Natural killer cell treated with Interleukin-12 subunit alpha and Interleukin-12 subunit beta and Interleukin-15 and Interleukin-18, amount 100 ng/mL, for 72 hours (primary cell): ENCODE results near the gene NLRP4. TPM values are rescaled to one million over a fixed set of nuclear protein-coding genes. Genes with fewer than 3 reads are reported as not detected.

ENCODE experiments used
- ATAC-seq, 2 donors: fragments of 150-1000 bp; cut with Tn5 transposase in 1 of 2; sonication (Bioruptor Pico), chemical (Tn5 transposase) in 1 of 2; 2 replicates each; pipeline ENCODE4 v1.10.0; 2021
- DNase-seq: peaks from one replicate; pipeline ENCODE4 v3.0.0; 2022; ENCODE audit warnings: low spot score
- H3K27ac Mint-ChIP-seq, 2 donors: 1 replicate in 1 of 2; 2 replicates in 1 of 2; pipeline ENCODE4 v1.8.0; 2022; ENCODE audit warnings: mixed read lengths in 2 of 2, mild to moderate bottlenecking in 1 of 2, moderate library complexity in 1 of 2
- H3K27me3 Mint-ChIP-seq, 2 donors: 1 replicate in 1 of 2; 2 replicates in 1 of 2; pipeline ENCODE4 v1.8.0; 2022; ENCODE audit warnings: mixed read lengths in 2 of 2
- H3K36me3 Mint-ChIP-seq: one replicate; pipeline ENCODE4 v1.8.0; 2022; ENCODE audit warnings: mixed read lengths
- H3K4me1 Mint-ChIP-seq, 2 donors: 1 replicate in 1 of 2; 2 replicates in 1 of 2; pipeline ENCODE4 v1.8.0; 2022; ENCODE audit warnings: low read depth in 2 of 2, mixed read lengths in 2 of 2, mild to moderate bottlenecking in 1 of 2
- H3K4me3 Mint-ChIP-seq: one replicate; pipeline ENCODE4 v1.8.0; 2022; ENCODE audit warnings: mixed read lengths
- H3K9me3 Mint-ChIP-seq: 2 replicates; pipeline ENCODE4 v1.8.0; 2022; ENCODE audit warnings: mixed read lengths
- total RNA-seq, 2 donors: library from RNA; stranded (reverse); gene quantifications; one replicate each; pipeline ENCODE4 v1.2.3, GENCODE V29; 2022

The NLRP4 gene
- total RNA-seq, 2 donors from 2014 or later = not detected

DNA sequence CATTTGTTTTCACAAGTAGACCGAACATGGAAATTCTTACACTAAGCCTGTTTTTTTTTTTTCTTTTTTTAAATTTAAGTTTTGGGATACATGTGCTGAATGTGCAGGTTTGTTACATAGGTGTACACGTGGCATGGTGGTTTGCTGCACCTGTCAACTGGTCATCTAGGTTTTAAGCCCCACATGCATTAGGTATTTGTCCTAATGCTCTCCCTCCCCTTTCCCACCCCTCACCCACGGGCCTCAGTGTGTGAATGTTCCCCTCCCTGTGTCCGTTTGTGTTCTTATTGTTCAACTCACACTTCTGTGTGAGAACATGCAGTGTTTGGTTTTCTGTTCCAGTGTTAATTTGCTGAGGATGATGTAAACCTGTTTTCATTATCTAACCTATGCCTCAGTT, 2.6 kb downstream of the NLRP4 start:
- Mint-ChIP-seq H3K36me3 (peaks cover 4% of the 10 kb centered on the region), H3K27me3 (no peaks in the 10 kb centered on the region), H3K9me3 (peaks cover 7% of the 10 kb centered on the region), H3K4me3 (no peak overlapping the region), H3K4me1 (no peaks in the 10 kb centered on the region), H3K27ac (no peak overlapping the region)
- ATAC-seq = no peak
- no peak for DNase-seq

DNA sequence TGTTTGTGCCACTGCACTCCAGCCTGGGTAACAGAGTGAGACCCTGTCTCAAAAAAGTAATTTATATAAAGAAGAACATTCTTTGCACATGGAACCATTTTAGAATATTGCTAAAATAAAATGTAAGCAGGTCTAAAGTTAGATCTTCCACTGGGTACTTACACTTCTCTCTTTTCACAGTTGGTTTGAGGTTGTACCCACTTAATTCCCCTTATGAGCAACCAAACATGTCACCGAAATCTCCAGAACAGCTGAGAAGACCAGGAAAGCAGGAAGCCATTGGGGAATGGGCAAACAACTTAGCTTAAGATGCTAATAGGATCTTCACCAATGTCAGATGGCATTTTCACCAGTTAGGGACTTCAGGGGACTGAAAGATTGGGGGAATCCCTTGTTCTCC, 18.8 kb downstream of the NLRP4 start:
- no peak for ATAC-seq
- H3K27me3 Mint-ChIP-seq = no peaks in the 10 kb centered on the region
- no peak for DNase-seq
- H3K27ac Mint-ChIP-seq = no peak overlapping the region
- peaks cover 6% of the 10 kb centered on the region for H3K36me3 Mint-ChIP-seq
- peaks cover 12% of the 10 kb centered on the region for H3K9me3 Mint-ChIP-seq
- H3K4me3 Mint-ChIP-seq = no peak overlapping the region
- no peaks in the 10 kb centered on the region for H3K4me1 Mint-ChIP-seq

DNA sequence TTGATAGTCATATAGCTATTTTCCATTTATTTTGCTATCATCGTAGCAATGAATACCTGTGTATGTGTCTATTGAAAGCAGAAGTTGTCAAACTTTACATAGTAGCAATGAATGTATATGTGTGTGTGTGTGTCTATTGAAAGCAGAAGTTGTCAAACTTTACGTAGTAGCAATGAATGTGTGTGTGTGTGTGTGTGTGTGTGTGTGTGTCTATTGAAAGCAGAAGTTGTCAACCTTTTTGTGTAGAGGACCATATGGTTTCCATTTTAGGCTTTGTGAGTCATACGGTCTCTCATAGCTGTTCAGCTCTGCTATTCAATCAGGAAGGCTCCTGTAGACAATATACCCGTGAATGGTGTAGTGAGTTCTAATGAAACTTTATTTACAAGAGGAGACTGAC, 20.8 kb downstream of the NLRP4 start:
- no peaks in the 10 kb centered on the region for H3K27me3 Mint-ChIP-seq
- peaks cover under 1% of the 10 kb centered on the region for H3K36me3 Mint-ChIP-seq
- no peaks in the 10 kb centered on the region for H3K4me1 Mint-ChIP-seq
- no peak for ATAC-seq
- H3K4me3 Mint-ChIP-seq = no peak overlapping the region
- DNase-seq = no peak
- H3K9me3 Mint-ChIP-seq = peaks cover 7% of the 10 kb centered on the region
- no peak overlapping the region for H3K27ac Mint-ChIP-seq

DNA sequence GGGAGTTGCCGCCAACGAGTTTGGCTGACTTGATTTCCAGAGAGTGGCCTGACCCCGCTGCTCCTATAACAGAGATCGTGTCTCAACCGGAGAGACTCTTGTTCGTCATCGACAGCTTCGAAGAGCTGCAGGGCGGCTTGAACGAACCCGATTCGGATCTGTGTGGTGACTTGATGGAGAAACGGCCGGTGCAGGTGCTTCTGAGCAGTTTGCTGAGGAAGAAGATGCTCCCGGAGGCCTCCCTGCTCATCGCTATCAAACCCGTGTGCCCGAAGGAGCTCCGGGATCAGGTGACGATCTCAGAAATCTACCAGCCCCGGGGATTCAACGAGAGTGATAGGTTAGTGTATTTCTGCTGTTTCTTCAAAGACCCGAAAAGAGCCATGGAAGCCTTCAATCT, 21.6 kb downstream of the NLRP4 start:
- DNase-seq (no peak), ATAC-seq (no peak)
- Mint-ChIP-seq H3K27me3 (no peaks in the 10 kb centered on the region), H3K9me3 (peaks cover 7% of the 10 kb centered on the region), H3K27ac (no peak overlapping the region), H3K4me1 (no peaks in the 10 kb centered on the region), H3K4me3 (no peak overlapping the region), H3K36me3 (no peaks in the 10 kb centered on the region)

DNA sequence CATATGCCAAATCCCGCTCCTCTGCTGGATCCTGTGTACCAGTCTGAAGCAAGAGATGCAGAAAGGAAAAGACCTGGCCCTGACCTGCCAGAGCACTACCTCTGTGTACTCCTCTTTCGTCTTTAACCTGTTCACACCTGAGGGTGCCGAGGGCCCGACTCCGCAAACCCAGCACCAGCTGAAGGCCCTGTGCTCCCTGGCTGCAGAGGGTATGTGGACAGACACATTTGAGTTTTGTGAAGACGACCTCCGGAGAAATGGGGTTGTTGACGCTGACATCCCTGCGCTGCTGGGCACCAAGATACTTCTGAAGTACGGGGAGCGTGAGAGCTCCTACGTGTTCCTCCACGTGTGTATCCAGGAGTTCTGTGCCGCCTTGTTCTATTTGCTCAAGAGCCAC, 22.1 kb downstream of the NLRP4 start:
- ATAC-seq (no peak), DNase-seq (no peak)
- H3K27me3 Mint-ChIP-seq = no peaks in the 10 kb centered on the region
- no peaks in the 10 kb centered on the region for H3K4me1 Mint-ChIP-seq
- no peaks in the 10 kb centered on the region for H3K36me3 Mint-ChIP-seq
- H3K4me3 Mint-ChIP-seq = no peak overlapping the region
- H3K27ac Mint-ChIP-seq = no peak overlapping the region
- H3K9me3 Mint-ChIP-seq = peaks cover 7% of the 10 kb centered on the region

DNA sequence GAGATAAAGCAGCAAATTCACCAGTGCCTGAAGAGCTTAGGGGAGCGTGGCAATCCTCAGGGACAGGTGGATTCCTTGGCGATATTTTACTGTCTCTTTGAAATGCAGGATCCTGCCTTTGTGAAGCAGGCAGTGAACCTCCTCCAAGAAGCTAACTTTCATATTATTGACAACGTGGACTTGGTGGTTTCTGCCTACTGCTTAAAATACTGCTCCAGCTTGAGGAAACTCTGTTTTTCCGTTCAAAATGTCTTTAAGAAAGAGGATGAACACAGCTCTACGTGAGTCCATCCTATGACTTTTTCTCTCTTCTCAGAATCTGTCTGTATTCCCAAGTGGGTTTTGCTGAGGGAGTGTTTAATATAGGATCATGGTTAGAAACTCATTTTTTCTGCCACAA, 22.6 kb downstream of the NLRP4 start:
- H3K27ac Mint-ChIP-seq = no peak overlapping the region
- no peaks in the 10 kb centered on the region for H3K36me3 Mint-ChIP-seq
- ATAC-seq = no peak
- H3K4me1 Mint-ChIP-seq = no peaks in the 10 kb centered on the region
- no peak for DNase-seq
- peaks cover 2% of the 10 kb centered on the region for H3K9me3 Mint-ChIP-seq
- no peak overlapping the region for H3K4me3 Mint-ChIP-seq
- H3K27me3 Mint-ChIP-seq = no peaks in the 10 kb centered on the region

DNA sequence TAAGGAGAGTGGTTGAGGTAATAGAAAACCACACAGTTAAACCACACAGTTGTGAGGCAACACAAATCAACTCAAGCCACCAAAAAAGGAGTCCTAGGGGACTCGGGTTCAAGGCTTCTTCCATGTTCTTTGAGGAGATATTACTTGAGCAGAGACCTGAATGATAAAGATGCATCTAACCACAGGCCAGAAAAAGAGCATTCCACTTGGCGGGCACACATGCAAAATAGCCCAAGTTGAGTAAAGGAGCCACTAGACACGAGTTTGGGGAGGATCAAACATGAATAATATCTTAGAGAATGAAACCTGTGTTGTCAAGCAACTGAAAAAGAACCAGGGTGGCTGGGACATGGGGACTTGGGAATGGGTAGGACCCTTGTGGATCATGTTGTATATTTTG, 30.2 kb downstream of the NLRP4 start:
- Mint-ChIP-seq H3K4me3 (no peak overlapping the region), H3K4me1 (no peaks in the 10 kb centered on the region), H3K27ac (no peak overlapping the region), H3K9me3 (peaks cover 18% of the 10 kb centered on the region), H3K36me3 (peaks cover 4% of the 10 kb centered on the region), H3K27me3 (no peaks in the 10 kb centered on the region)
- no peak for DNase-seq
- no peak for ATAC-seq

DNA sequence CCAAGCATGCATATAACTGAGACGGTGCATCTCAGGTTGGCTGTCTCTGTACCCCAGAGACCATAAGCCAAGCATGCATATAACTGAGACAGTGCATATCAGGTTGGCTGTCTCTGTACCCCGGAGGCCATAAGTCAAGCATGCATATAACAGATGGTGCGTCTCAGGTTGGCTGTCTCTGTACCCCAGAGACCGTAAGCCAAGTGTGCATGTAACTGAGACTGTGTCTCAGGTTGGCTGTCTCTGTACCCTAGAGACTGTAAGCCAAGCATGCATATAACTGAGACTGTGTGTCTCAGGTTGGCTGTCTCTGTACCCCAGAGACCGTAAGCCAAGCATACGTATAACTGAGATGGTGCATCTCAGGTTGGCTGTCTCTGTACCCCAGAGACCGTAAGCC, 30.8 kb downstream of the NLRP4 start:
- ATAC-seq (no peak), DNase-seq (no peak)
- H3K9me3 Mint-ChIP-seq = peaks cover 18% of the 10 kb centered on the region
- no peak overlapping the region for H3K27ac Mint-ChIP-seq
- H3K4me3 Mint-ChIP-seq = no peak overlapping the region
- H3K27me3 Mint-ChIP-seq = peaks cover 0 to under 1% of the 10 kb centered on the region in 2 donors
- no peaks in the 10 kb centered on the region for H3K4me1 Mint-ChIP-seq
- H3K36me3 Mint-ChIP-seq = peaks cover 4% of the 10 kb centered on the region

DNA sequence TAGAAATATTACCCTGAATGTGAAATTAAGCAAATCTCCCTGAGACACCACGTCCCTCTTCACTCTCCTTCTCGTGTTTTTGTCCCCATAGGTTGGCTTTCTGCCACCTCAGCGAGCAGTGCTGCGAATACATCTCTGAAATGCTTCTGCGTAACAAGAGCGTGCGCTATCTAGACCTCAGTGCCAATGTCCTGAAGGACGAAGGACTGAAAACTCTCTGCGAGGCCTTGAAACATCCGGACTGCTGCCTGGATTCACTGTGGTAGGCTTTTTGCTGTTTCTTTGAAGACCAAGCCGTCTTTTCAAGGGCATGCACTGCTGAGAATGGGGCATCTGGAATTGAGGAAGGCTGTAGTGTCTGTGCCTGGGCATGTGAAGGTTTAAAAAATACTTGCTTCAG, 34.4 kb downstream of the NLRP4 start:
- DNase-seq (no peak), ATAC-seq (no peak)
- H3K4me3 Mint-ChIP-seq = no peak overlapping the region
- peaks cover 5 to 13% of the 10 kb centered on the region in 2 donors for H3K27me3 Mint-ChIP-seq
- H3K9me3 Mint-ChIP-seq = peaks cover 15% of the 10 kb centered on the region
- H3K4me1 Mint-ChIP-seq = no peaks in the 10 kb centered on the region
- no peaks in the 10 kb centered on the region for H3K36me3 Mint-ChIP-seq
- no peak overlapping the region for H3K27ac Mint-ChIP-seq

DNA sequence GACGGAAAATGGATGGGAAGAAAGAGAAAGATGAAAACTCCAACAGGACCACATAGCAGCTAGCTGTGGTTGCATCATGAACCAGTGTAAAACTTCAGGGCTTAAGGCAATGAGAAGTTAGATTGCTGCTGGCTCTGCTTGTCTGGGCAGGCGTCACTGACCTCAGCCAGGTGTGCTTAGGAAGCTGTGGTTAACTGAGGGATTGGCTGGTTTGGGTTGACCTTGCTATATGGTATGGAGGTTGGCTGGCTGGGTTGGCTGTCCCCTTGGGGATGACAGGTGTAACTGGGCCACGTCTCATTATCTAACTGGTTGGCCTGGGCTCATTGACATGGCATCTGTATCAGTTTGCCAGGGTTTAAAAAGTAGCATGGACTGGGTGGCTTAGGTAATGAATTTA, 40.9 kb downstream of the NLRP4 start:
- no peaks in the 10 kb centered on the region for H3K9me3 Mint-ChIP-seq
- no peaks in the 10 kb centered on the region for H3K4me1 Mint-ChIP-seq
- H3K4me3 Mint-ChIP-seq = no peak overlapping the region
- ATAC-seq (no peak), DNase-seq (no peak)
- H3K27ac Mint-ChIP-seq = no peak overlapping the region
- H3K36me3 Mint-ChIP-seq = no peaks in the 10 kb centered on the region
- H3K27me3 Mint-ChIP-seq = peaks cover 5 to 11% of the 10 kb centered on the region in 2 donors

DNA sequence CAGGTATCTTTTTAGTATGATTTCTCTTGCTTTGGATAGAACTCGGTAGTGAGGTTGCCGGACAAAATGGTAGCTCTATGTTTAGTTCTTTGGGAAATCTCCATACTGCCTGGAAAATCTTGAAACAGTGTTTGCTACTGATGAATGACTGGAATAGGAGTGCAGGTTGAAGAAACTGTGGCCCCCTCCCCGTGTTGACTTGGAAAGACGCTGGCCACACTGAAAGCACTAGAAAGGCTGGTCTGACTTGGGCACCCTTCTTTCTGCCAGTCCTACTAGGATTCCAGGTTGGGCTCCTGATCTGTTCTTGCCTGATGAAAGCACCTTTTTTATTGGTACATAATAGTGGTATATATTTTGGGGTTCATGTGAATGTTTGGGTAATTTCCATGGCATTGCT, 46.3 kb downstream of the NLRP4 start:
- DNase-seq = no peak
- H3K4me3 Mint-ChIP-seq = no peak overlapping the region
- no peak overlapping the region for H3K27ac Mint-ChIP-seq
- peaks cover 3% of the 10 kb centered on the region for H3K9me3 Mint-ChIP-seq
- H3K36me3 Mint-ChIP-seq = no peaks in the 10 kb centered on the region
- H3K27me3 Mint-ChIP-seq = peaks cover under 1 to 2% of the 10 kb centered on the region in 2 donors
- ATAC-seq = no peak
- H3K4me1 Mint-ChIP-seq = no peaks in the 10 kb centered on the region

DNA sequence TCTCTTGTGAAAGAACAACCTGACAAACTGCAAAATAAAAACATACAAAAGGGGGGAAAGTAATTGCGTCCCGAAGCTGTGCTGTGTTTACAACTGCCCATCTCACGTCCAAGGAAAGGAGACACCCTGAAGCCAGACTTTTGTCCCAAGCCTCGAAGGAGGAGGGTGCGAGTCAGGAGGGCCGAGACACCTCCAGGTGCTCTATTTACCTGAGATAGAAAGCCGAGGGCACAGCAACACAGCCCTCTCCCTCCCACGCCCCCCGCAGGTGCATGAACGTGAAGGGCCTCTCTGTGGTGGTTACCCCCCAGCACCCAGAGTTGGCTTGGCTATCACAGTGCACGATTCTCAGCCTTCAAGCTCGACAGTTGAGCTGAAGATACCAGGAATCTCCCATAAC, 62.6 kb downstream of the NLRP4 start:
- H3K36me3 Mint-ChIP-seq = no peaks in the 10 kb centered on the region
- no peak for ATAC-seq

DNA sequence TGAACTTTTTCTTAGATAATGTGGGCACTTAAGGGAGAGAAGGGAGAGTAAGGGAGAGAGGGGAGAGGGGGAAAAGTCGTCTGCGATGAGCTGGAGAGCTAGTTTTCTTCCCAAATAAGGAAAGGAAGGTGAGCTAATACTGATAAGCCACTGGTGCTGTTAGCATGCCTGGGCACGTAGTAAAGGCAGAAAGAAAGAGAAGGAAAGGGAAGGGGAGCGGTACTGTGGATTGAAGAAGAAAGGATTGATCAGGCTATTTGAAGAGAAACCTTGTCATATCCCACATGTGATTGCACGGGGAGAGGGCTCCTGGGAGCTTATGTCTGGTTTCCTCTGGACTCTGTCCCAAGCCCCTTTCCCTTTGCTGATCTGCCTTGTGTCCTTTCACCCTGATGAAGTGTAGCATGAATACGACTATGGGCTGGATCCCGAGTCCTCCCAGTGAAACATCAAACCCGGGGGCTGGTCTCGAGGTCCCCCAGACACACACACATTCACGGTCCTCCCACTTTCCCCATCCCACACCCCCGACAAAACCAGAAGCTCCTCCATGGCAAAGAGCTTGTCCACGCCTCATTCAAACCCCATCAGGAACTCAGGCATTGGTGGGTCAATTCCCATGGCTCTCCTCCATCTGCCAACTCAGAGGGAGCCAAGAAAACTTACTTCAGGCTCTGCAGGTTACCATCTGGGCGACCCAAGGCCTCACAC, 65.2 kb downstream of the NLRP4 start:
- no peak for DNase-seq
- H3K27me3 Mint-ChIP-seq = no peaks in the 10 kb centered on the region
- no peak for ATAC-seq
- H3K36me3 Mint-ChIP-seq = no peaks in the 10 kb centered on the region
- H3K27ac Mint-ChIP-seq = no peak overlapping the region
- no peaks in the 10 kb centered on the region for H3K4me1 Mint-ChIP-seq
- H3K9me3 Mint-ChIP-seq = peaks cover 8% of the 10 kb centered on the region
- no peak overlapping the region for H3K4me3 Mint-ChIP-seq

More for the DNA sequence above, 62.6 kb downstream of the NLRP4 start:
- H3K27me3 Mint-ChIP-seq = no peaks in the 10 kb centered on the region
- no peak for DNase-seq
- H3K4me1 Mint-ChIP-seq = no peaks in the 10 kb centered on the region
- H3K27ac Mint-ChIP-seq = no peak overlapping the region
- peaks cover 4% of the 10 kb centered on the region for H3K9me3 Mint-ChIP-seq
- H3K4me3 Mint-ChIP-seq = no peak overlapping the region

DNA sequence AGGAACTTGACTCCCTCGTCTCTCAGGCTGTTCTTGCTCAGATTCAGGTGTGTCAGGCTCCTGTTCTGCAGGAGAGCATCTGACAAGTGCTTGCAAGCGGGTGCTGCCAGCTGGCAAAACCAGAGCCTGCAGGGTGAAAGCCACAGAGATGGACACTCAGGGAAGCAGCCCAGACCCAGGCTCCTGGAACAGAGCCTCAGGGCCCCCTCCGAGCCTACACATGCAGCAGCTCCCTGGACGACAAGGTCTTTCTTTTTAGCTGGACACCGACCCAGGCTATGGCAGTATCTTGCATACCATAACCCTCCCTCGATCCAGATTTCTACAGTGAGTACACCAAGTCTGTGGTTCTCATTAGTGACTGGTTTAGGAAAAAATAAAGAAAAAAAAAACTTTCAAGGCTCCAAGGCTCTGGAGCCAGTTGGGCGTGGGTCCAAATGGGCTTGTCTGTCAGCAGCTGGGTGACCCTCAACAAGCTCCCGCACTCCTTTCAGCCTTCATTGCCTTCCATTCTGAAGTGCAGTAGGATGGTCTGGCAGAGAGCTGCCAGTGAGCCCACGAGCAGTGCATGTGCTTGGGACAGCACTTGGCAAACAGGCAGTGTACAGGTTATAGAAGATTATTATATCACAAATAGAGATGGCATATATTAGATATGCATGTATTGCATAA, 65.9 kb downstream of the NLRP4 start:
- no peak overlapping the region for H3K27ac Mint-ChIP-seq
- H3K9me3 Mint-ChIP-seq = peaks cover 8% of the 10 kb centered on the region
- DNase-seq (no peak), ATAC-seq (no peak)
- H3K36me3 Mint-ChIP-seq = no peaks in the 10 kb centered on the region
- no peaks in the 10 kb centered on the region for H3K4me1 Mint-ChIP-seq
- H3K27me3 Mint-ChIP-seq = no peaks in the 10 kb centered on the region
- no peak overlapping the region for H3K4me3 Mint-ChIP-seq

DNA sequence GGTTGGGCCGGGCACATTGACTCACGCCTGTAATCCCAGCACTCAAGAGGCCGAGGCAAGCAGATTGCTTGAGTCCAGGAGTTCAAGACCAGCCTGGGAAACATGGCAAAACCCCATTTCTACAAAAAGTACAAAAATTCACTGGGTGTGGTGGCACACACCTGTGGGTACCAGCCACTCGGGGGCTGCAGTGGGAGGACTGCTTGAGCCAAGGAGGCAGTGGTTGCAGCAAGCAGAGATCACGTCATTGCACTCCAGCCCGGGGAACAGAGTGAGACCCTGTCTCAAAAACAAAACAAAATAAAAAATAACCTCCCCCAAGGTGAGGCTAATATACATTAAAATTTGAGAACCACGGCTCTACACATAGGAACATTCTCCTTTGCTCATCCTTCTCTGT, 70.9 kb downstream of the NLRP4 start:
- Mint-ChIP-seq H3K4me3 (no peak overlapping the region), H3K27me3 (peaks cover 0 to 12% of the 10 kb centered on the region in 2 donors), H3K36me3 (peaks cover 7% of the 10 kb centered on the region), H3K9me3 (peaks cover 12% of the 10 kb centered on the region), H3K27ac (no peak overlapping the region), H3K4me1 (no peaks in the 10 kb centered on the region)
- DNase-seq (no peak), ATAC-seq (no peak)
